GM12801 (cell line): ENCODE measurements around the gene BAG1.

Source experiments
- TF ChIP-seq, protein P1 (sequence below): IDR thresholded peaks from one replicate; pipeline ENCODE4 v1.5.1; 2011; ENCODE audit warnings: control low read depth; ENCODE audit not compliant: insufficient read length; ENCODE audit errors: extremely low read depth

BAG1 gene

DNA sequence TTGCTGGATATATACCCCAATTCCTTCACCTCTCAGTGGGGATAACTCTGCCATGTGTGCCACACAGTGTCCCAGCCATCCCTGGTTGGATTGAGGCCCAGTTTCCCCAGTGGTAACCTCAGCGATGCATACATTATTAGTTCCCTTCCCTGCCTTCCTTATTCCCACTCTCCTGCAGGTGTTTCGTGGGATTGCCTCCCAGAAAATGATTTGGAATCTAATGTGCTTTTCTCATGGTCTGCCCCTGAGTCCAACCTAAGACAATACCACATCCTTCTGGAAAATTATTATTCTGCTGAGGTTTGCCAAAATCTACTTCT is 32.9 kb downstream of the BAG1 start:
- TF ChIP-seq, protein P1, sequence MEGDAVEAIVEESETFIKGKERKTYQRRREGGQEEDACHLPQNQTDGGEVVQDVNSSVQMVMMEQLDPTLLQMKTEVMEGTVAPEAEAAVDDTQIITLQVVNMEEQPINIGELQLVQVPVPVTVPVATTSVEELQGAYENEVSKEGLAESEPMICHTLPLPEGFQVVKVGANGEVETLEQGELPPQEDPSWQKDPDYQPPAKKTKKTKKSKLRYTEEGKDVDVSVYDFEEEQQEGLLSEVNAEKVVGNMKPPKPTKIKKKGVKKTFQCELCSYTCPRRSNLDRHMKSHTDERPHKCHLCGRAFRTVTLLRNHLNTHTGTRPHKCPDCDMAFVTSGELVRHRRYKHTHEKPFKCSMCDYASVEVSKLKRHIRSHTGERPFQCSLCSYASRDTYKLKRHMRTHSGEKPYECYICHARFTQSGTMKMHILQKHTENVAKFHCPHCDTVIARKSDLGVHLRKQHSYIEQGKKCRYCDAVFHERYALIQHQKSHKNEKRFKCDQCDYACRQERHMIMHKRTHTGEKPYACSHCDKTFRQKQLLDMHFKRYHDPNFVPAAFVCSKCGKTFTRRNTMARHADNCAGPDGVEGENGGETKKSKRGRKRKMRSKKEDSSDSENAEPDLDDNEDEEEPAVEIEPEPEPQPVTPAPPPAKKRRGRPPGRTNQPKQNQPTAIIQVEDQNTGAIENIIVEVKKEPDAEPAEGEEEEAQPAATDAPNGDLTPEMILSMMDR, result no peak

DNA sequence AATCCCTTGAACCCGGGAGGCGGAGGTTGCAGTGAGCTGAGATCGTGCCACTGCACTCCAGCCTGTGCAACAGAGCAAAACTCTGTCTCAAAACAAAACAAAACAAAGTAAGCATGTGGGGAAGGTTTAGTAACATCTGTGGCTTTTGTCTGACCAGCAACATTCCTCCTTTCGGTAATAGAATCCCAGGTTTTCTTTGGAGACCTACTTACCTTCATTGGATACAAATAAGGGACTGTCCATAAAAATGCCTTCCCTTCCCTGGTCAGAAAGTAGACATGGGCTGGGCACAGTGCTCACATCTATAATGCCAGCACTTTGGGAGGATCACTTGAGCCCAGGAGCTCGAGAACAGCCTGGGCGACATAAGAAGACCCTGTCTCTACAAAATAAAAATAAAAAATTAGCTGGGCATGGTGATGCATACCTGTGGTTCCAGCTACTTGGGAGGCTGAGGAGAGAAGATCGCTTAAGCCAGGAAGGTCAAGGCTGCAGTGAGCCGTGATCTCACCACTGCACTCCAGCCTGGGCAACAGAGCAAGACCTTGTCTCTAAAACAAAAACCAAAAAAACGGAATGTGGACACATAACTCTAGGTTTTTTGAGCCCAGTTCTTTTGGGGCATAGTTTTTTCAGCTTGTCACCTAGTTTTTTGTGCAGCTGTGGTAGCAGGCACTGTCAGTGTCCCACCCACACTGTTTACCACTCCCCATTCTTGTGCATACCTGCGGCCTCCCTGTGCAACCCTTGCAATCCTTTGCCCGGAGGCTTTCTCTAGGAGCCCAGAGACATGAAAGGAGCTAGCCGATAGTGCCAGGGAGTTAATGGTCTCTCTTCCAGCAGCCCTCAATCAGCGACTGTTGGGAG is 33.5 kb downstream of the BAG1 start:
- TF ChIP-seq, protein P1, result no peak

DNA sequence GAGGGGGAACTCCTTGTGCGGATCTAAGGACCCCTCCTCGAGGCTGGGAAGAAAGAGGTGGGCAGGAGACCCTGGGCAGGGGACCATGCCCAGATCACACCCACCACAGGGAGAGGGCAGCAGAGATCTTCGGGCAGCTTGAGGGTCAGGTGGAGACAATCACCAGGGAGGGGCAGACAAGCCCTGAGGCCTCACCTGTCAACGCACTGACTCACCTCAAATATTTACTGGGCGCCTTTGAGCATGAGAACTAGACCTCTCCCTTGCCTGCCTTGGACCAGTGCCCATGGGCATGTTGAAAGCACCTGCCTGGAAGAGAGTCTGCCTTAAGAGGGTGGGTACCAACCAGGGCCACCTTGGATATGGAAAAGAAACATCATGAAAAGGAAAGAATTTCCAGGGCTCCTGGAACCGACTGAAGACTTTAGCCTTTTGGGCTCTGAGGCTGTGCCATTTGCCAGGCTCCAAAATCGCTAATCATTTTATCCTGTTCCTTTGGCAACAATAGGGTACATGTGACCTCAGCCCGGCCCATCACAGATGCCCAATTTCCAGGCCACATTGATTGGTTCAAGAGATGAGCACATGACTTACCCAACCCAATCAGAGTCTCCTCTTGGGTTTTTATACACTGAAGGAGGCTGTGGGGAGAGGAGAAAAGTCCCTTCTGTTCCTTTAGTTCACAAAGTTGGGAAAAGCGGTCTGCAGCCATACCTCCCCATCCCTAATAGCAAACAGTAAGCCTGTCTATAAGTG is 35.0 kb downstream of the BAG1 start:
- TF ChIP-seq, protein P1, result no peak

DNA sequence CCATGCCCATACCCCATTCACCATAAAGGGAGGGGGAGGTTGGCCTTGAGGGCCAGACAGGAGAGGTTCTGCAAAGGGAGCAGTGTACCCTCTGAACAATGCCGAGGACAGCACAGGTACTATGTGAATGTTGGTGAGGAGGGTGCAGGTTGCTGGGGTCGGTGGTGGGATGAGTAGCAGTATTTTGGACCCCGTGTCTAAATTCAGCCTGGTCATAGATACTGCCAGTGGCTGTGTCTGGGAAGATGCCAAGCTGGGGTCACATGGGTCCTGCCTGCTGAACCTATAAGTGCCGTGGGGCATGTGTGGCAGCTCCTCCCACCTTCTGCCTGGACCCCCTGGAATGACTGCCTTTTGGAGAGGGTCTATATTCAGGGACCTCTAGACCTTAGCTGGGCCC is 35.9 kb downstream of the BAG1 start:
- TF ChIP-seq, protein P1, result no peak

DNA sequence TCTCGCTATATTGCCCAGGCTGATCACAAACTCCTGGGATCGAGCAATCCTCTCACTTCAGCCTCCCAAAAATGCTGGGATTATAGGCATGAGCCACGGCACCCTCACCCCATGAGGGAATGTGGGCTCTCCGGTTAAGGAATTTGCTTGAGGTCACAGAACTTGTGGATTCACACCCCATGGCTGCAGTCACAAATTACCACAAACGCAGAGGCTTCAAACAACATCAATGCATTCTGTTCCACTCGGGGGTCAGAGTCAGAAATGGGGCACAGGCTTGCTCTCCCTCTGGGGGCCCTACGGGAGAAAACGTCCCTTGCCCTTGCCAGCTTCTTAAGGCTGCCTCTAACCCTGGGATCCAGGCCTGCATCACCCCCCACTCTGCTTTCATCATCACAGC is 36.8 kb downstream of the BAG1 start:
- TF ChIP-seq, protein P1, result no peak

DNA sequence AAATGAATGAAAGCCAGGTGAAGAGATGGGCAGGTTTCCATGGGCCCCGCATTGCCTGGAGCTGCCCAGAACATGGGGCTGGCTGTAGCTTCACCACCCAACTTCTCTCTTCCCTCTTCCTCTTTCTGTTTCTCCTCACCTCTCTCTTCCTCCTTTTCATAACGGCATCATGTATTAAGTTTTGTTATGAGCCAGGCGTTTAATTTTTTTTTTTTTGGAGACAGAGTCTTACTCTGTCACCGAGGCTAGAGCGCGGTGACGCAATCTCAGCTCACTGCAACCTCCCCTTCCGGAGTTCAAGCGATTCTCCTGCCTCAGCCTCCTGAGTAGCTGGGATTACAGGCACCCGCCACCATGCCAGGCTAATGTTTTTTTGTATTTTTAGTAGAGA is 37.5 kb downstream of the BAG1 start:
- TF ChIP-seq, protein P1, result no peak

DNA sequence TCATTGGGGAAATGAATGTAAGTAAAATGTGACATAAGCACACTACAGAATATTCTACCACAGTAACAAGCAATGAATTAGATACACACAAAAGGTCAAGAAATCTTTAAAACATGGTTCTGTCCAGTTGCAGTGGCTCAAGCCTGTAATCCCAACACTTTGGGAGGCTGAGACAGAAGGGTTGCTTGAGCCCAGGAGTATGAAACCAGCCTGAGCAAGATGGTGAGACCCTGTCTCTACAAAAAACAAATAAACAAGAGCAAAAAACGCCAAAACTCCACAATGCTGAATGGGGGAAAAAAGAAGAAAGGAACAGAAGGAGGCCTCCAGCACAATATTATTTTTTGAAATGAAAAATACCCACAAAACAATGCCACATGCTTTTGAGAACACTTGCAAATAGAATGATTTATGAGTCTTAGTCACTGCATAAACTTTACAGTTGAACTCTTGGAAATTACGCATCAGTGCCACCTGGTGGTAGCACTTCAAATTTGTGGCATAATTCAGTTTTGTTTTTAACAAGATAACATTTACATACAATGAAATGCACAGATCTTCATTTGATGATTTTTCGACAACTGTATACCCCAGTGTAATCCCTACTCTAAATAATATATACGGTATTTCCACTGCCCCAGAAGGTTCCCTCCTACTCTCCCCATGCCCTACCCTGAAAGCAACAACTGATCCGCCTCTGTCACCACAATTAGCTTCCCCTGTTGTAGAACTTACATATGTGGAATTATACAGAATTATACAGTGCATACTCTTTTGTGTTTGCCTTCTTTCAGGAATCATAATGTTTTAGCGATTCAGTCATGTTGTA is 39.0 kb downstream of the BAG1 start:
- TF ChIP-seq, protein P1, result no peak
